NCI-H446 (cell line): Measurements from ENCODE around the gene MKRN2.

Experiments used
- DNase-seq, 2 experiments: peaks; one replicate each; lab custom pipeline; 2025; lab: John Stamatoyannopoulos, UW

MKRN2 gene

GRCh38 chr3:12556314-12556689, 585 bp upstream of the MKRN2 start:
- DNase-seq: no peak

DNA sequence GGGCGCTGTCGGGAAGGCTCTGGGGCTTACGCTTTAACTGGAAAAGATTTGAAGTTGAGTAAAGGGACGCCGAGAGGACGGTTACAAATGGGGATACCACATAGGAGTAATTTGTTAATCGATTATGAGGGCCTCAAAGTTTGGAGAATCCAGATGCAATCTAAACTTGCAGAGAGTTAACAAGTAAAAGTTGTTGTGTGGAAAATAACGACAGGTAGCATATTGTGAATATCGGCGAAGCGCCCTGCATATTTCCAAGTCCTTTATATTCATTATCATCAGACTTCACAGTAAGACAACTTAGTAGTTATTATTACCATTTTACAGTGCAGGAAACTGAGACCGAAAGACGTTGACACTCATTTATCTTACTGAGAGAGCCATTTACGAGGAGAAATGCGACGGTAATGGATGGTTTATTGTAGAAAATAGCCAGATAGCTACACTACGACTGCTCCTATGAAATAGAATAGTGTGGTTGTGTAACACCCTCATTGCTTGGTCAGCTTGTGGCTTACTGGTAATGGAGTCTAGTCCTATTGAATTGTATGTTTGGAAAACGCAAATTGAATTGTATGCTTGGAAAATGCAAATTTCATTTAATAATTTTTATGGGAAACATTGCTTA, 700 bp downstream of the MKRN2 start:
- no peak for DNase-seq

DNA sequence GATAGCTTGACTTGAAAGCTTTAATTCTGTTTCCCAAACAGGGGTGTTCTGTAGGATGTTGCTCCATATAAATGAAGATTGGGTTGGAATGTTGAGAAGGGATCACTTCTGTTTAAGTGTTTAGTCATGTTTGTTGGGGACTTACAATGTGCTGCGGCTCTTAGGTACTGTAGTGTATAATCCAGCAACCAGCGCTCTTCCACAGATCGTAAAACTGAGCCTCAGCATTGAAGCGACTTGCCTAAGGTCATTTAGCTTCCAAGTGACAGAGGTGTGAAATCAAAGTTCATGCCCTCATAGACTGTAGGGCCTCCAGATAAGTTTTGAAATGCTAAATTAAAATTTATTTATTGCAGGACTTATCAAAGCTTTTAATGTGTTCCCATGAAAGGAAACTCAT, 1.8 kb downstream of the MKRN2 start:
- DNase-seq: no peak

GRCh38 chr3:12559520-12559919, 2.6 kb downstream of the MKRN2 start:
- DNase-seq: no peak

GRCh38 chr3:12560505-12561190, 3.8 kb downstream of the MKRN2 start:
- DNase-seq: no peak

GRCh38 chr3:12561397-12561796, 4.5 kb downstream of the MKRN2 start:
- DNase-seq: no peak

DNA sequence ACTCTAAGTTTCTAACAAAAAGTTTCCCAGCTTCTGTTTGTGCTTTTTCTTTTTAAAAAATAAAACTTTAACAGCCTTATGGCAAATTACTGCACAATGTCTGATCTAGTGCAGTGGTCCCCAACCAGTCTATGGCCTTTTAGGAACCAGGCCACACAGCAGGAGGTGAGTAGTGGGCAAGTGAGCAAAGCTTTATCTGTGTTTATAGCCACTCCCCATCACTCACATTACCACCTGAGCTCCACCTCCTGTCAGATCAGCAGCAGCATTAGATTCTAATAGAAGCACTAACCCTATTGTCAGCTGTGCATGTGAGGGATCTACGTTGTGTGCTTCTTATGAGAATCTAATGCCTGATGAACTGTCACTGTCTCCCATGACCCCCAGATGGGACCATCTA, 5.6 kb downstream of the MKRN2 start:
- no peak for DNase-seq

- DNase-seq: no peak
Observed at GRCh38 chr3:12566976-12567375, 10.1 kb downstream of the MKRN2 start.

- no peak for DNase-seq
Observed at GRCh38 chr3:12568747-12569146, 11.9 kb downstream of the MKRN2 start.

- no peak for DNase-seq
Observed at GRCh38 chr3:12569836-12570235, 12.9 kb downstream of the MKRN2 start.

GRCh38 chr3:12571986-12572385, 15.1 kb downstream of the MKRN2 start:
- DNase-seq: no peak

- DNase-seq: no peak
Observed at GRCh38 chr3:12574131-12574530, 17.2 kb downstream of the MKRN2 start.

GRCh38 chr3:12574661-12575060, 17.8 kb downstream of the MKRN2 start:
- DNase-seq: no peak

DNA sequence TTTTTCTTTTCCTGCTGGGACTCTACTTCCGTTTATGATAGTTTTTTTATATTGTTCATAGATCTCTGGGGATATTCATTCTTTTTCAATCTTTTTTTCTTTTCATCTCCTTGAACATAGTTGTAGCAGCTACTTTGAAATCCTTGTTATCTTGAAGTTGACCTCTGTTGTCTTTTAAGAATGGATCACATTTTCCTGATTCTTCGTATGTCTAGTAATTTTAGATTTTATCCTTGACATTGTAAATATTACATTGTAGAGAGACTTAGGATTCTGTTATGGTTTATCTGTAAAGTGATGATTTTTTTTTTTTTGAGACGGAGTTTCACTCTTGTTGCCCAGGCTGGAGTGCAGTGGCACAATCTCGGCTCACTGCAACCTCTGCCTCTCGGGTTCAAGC, 20.5 kb downstream of the MKRN2 start:
- DNase-seq: no peak

DNA sequence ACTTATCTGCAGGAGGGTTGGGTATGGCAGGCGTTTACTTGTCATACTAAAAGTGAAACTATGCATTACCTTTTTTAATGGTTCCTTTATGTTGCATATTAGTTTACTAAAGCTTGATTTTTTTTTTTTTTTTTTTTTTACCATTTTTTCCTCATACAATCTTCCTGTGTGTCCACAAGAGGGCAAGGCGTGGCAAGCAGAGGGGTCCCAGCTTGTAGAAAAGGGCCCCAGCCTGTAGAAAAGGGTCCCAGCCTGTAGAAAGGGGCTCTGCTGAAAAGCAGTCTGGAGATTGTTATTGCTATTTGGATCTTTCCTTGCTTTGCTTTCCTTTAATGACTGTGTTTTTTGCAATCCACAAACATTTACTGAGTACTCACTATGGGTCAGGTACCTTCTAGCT, 21.9 kb downstream of the MKRN2 start:
- no peak for DNase-seq

GRCh38 chr3:12579456-12579855, 22.6 kb downstream of the MKRN2 start:
- DNase-seq: no peak

DNA sequence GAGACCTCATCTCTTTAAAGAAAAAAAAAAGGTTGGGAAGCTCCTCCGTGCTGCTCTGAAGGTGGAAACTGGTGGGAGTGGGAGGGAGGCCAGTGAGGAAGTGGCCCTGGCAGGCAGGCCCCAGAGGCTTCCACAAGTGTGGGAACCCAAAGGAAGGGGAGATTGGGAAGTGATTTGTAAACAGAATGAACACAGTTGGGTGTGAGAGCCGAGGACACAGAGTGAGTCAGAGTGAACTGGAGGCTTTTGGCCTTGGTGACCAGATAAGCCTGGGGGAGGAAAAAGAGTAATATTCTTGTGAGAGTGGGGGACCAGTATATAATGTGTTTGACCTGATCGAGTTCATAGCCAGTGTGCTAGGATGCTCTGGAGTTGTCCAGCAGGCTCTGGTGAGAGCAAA, 23.0 kb downstream of the MKRN2 start:
- DNase-seq: no peak

DNA sequence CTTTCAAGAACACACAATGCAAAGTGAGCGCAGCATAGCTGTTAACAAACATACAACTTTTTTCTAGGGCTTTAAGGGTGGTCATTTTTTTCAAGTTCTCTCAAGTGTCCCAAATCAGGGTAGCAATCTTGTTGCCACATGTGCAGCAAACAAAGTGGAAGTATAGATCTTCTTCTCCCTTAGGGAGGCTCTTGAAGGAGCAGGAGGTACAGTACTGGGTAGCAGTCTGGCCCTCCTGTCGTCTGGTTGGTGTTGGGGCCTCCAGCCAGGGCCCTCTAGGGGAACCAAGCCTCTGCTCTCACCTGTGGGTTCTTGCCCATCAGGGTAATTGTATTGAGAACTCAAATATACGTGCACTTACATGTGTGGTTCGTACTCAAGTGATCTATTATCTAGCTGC, 25.8 kb downstream of the MKRN2 start:
- no peak for DNase-seq

DNA sequence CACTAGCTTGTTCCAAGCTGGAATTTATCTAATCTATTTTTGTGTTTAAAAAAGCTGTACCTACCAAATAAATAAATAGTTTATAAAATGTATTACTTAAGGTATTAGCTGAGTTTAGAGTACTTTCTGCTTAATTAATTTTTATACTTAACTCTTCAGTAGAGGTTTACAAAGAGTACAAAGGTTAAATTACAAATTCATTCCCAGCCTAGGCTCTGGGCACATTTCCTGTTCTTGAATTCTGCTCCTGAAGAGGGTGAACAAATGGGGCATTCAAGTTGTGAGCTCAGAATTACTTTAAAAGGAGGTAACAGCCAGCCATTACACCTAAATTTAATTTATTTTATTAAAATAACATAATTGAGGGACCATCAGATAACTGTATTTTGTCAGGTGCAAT, 26.4 kb downstream of the MKRN2 start:
- DNase-seq: no peak

DNA sequence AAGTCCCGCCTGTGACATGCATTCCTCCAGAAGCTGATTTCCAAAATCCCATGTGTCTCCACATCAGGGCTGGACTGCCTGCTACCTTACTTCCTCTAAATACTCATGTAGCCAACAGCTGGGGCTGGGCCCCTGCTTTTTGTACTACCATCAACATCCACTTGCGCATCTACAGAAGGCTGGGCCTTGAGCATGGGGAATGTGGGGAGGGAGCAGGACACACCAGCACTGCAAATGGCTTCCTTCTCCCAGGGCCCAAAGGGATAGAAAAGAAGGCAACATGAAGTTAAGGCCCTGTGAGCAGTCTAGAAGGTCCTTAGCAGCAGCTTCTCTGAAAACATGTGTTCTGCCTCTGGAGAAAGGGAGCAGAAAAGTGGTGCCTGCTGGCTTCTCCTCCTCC, 27.2 kb downstream of the MKRN2 start:
- DNase-seq: no peak

DNA sequence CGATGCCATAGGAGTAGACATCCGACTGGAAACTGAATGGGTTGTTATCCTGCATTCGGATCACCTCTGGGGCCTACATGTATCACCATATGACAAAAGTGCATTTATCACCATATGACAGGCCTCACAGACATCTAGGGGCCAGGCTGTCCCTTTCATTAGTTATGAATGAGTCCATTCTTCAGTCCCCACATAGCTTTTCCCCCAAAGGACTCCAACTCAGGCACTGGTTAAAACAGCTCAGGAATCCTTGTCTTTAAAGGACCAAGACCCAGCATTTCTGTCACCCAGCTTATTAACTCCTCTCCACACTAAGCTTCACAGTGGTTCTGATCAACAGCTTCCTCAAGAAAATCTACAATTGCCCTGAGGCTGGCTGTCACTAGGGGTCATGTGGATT, 28.3 kb downstream of the MKRN2 start:
- no peak for DNase-seq

GRCh38 chr3:12585970-12586369, 29.1 kb downstream of the MKRN2 start:
- DNase-seq: no peak

DNA sequence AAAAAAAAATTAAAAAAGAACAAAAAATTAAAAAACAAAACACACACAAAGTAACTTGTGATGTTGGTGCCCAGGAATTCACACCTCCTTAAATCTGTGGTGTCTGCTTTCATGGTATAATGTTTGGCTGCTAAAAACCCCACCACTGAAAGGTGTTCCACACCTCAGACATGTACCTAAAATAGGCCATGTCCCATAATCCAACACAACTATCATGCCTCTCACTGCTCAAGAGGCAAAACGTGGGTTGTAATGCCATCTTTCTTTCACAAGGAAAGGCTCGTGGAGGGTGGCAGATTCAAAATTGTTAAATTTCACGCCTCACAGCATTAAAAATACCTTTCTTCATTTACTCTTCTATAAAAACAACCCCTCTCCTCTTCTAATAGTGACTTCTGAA, 29.5 kb downstream of the MKRN2 start:
- DNase-seq: no peak
